ENCODE measurements around the gene C18orf32. TPM values are rescaled to one million over a fixed set of nuclear protein-coding genes. Genes with fewer than 3 reads are reported as not detected.
"Not testable (repeated sequence)": the region's sequence is repeated elsewhere in the genome, so short reads cannot be mapped to it uniquely, and the experiment has no call there.

Gene C18orf32
- total RNA-seq (2014; rRNA removed; shearing (Covaris generic)), result 41.9 and 44.7 TPM in 2 replicates
- 53.5 and 62.8 TPM in 2 replicates for polyA plus RNA-seq (2015; cell fraction: cytosol; rRNA removed)
- polyA plus RNA-seq (2015; cell fraction: nucleus; rRNA removed), result 17.3 and 21.6 TPM in 2 replicates

- peak; percentile 89 for DNase-seq (ENCODE audit: low read depth, low spot score)
- in situ Hi-C loops (cut with HindIII; ENCODE audit: low pct_unique_long_range_greater_than_20kb, low sequenced_read_pairs), result no loop called here
Observed at GRCh38 chr18:49486953-49487710, at the start of gene C18orf32. Gene C18orf32, minus strand, starts transcription at chr18:49487234. Its CDS starts 3,486 bp downstream, at chr18:49483748.

GRCh38 chr18:49534846-49535601 is 48.0 kb upstream of the C18orf32 start:
- DNase-seq (ENCODE audit: low read depth, low spot score), result no peak
- in situ Hi-C loops (cut with HindIII; ENCODE audit: low pct_unique_long_range_greater_than_20kb, low sequenced_read_pairs), result no loop called here

- no peak for DNase-seq (ENCODE audit: low read depth, low spot score)
- in situ Hi-C loops (cut with HindIII; ENCODE audit: low pct_unique_long_range_greater_than_20kb, low sequenced_read_pairs), result no loop called here
Observed at GRCh38 chr18:49531678-49532153, 44.7 kb upstream of the C18orf32 start.

GRCh38 chr18:49529596-49529995 is 42.6 kb upstream of the C18orf32 start:
- DNase-seq (ENCODE audit: low read depth, low spot score), result no peak
- in situ Hi-C loops (cut with HindIII; ENCODE audit: low pct_unique_long_range_greater_than_20kb, low sequenced_read_pairs), result no loop called here

GRCh38 chr18:49527631-49528327 is 40.7 kb upstream of the C18orf32 start:
- DNase-seq (ENCODE audit: low read depth, low spot score), result no peak
- in situ Hi-C loops (cut with HindIII; ENCODE audit: low pct_unique_long_range_greater_than_20kb, low sequenced_read_pairs), result no loop called here

GRCh38 chr18:49525981-49526380 is 38.9 kb upstream of the C18orf32 start:
- in situ Hi-C loops (cut with HindIII; ENCODE audit: low pct_unique_long_range_greater_than_20kb, low sequenced_read_pairs), result no loop called here

GRCh38 chr18:49524951-49525350 is 37.9 kb upstream of the C18orf32 start:
- no peak for DNase-seq (ENCODE audit: low read depth, low spot score)
- in situ Hi-C loops (cut with HindIII; ENCODE audit: low pct_unique_long_range_greater_than_20kb, low sequenced_read_pairs), result no loop called here

More at GRCh38 chr18:49525981-49526380, 38.9 kb upstream of the C18orf32 start:
- DNase-seq (ENCODE audit: low read depth, low spot score), result no peak

GRCh38 chr18:49524349-49524748 is 37.3 kb upstream of the C18orf32 start:
- in situ Hi-C loops (cut with HindIII; ENCODE audit: low pct_unique_long_range_greater_than_20kb, low sequenced_read_pairs), result no loop called here

GRCh38 chr18:49523580-49524093 is 36.6 kb upstream of the C18orf32 start:
- in situ Hi-C loops (cut with HindIII; ENCODE audit: low pct_unique_long_range_greater_than_20kb, low sequenced_read_pairs); DNase-seq (ENCODE audit: low read depth, low spot score): not testable (repeated sequence)

More at GRCh38 chr18:49524349-49524748, 37.3 kb upstream of the C18orf32 start:
- no peak for DNase-seq (ENCODE audit: low read depth, low spot score)

- in situ Hi-C loops (cut with HindIII; ENCODE audit: low pct_unique_long_range_greater_than_20kb, low sequenced_read_pairs), result no loop called here
- no peak for DNase-seq (ENCODE audit: low read depth, low spot score)
Observed at GRCh38 chr18:49521216-49521835, 34.3 kb upstream of the C18orf32 start.

- in situ Hi-C loops (cut with HindIII; ENCODE audit: low pct_unique_long_range_greater_than_20kb, low sequenced_read_pairs), result no loop called here
- DNase-seq (ENCODE audit: low read depth, low spot score), result no peak
Observed at GRCh38 chr18:49520661-49521145, 33.7 kb upstream of the C18orf32 start.

- no peak for DNase-seq (ENCODE audit: low read depth, low spot score)
- in situ Hi-C loops (cut with HindIII; ENCODE audit: low pct_unique_long_range_greater_than_20kb, low sequenced_read_pairs), result no loop called here
Observed at GRCh38 chr18:49519101-49519971, 32.3 kb upstream of the C18orf32 start.

GRCh38 chr18:49517483-49517882 is 30.4 kb upstream of the C18orf32 start:
- in situ Hi-C loops (cut with HindIII; ENCODE audit: low pct_unique_long_range_greater_than_20kb, low sequenced_read_pairs), result no loop called here
- DNase-seq (ENCODE audit: low read depth, low spot score), result no peak

- DNase-seq (ENCODE audit: low read depth, low spot score), result no peak
- in situ Hi-C loops (cut with HindIII; ENCODE audit: low pct_unique_long_range_greater_than_20kb, low sequenced_read_pairs), result no loop called here
Observed at GRCh38 chr18:49515516-49515915, 28.5 kb upstream of the C18orf32 start.

GRCh38 chr18:49515003-49515402 is 28.0 kb upstream of the C18orf32 start:
- DNase-seq (ENCODE audit: low read depth, low spot score); in situ Hi-C loops (cut with HindIII; ENCODE audit: low pct_unique_long_range_greater_than_20kb, low sequenced_read_pairs): not testable (repeated sequence)

GRCh38 chr18:49514577-49514976 is 27.5 kb upstream of the C18orf32 start:
- in situ Hi-C loops (cut with HindIII; ENCODE audit: low pct_unique_long_range_greater_than_20kb, low sequenced_read_pairs), result no loop called here
- no peak for DNase-seq (ENCODE audit: low read depth, low spot score)
